GM19324 (cell line): ENCODE results near the gene SYNE1.

Experiments
- ATAC-seq: cut with Tn5 transposase; IDR thresholded peaks from one replicate; pipeline ENCODE4 v1.9.1; 2021; ENCODE audit warnings: mild to moderate bottlenecking, moderate library complexity; ENCODE audit not compliant: unreplicated experiment, low FRiP score

Gene SYNE1

DNA sequence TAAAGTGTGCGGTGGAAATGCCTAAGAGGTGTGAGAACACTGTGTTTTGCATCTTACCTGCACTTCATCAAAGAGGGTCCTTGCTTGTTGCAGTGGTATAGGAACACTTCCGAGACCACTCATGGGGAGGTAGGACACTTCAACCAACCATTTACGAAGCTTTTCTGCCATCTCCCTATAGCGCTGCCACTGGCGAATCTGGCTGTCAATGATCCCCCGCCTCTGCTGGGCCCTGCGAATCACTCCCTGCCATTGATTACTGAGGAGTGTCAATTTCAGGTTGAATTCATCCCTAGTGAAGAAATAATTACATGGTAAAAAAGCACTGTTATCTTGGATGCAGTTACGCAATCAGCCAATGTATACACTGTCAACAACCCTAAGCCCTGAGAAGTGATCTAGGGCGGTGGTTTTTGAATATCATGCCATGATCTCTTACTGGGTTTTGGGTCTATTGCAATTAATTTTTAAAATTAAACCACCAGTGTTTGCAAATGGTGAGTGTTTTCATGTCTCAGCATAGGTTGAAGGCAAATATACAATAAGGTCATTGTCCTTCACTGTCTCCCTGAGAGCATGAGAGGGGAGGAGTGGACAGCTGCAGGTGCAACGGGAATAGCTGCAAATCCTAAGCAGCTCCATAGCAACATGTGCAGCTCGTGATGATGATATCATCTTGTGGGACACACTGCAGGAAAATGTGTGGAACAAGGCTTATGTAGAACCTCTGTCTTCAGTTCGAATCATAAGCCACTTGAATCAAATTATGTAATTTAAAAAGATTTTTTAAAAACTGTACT, 429.0 kb downstream of the SYNE1 start:
- ATAC-seq: no peak

DNA sequence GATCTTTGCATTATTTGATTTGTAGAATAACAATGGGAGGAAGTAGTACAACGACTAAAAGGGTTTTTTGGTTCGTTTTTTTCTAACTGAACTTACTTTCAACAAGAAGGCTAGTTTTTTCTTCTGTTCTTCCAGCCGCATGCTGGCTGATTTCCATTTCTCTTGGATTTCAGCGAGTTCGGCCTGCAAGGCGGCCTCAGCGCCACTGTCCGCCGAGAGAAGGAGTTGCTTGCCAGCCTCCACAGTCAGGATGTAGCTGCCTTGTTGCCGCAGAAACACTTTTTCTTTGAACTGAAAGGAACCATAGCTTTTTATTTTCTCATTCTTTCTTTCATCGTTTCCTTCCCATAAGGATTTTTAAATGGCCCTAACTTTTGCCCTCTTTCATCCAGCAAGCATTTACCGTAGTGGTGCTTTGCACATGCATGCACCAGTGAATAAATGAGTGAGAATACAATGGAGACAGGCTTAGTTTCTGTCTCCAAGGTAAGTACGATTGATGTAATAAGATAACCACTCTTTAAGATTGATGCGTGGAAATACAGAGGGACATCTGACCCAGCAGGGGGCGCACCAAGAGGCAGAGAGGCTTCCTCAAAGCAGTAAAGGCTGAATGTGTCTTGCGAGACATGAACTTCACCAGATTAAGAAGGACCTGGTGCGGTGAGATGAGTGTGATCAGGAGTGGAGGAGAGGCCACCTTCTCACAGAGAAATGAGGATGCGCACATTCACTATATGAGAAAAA, 430.9 kb downstream of the SYNE1 start:
- no peak for ATAC-seq

DNA sequence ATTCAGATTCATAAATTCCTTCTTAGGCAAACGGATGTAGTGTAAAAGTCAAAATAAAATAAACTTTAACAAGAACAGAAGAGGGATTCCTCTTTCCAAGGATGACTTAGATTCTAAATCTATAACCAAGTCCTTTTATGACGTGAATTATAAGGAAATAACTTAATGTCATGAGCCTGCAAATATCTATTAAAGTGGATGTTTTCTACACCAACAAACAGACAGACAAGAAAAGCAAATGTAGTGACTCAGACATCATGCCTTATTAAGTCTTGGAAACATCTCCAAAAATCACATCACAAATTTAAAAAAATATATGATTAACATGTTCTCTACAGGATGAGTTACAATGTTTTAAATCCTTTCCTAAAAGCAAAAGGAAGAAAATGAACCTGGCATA, 432.6 kb downstream of the SYNE1 start:
- ATAC-seq: no peak

- ATAC-seq: no peak
These were observed 436.0 kb downstream of the SYNE1 start for GRCh38 chr6:152201120-152201519.

GRCh38 chr6:152195896-152196295, 441.3 kb downstream of the SYNE1 start:
- ATAC-seq: no peak

- no peak for ATAC-seq
These were observed 447.4 kb downstream of the SYNE1 start for GRCh38 chr6:152189736-152190135.

GRCh38 chr6:152188011-152188410, 449.2 kb downstream of the SYNE1 start:
- ATAC-seq: no peak

- no peak for ATAC-seq
These were observed 450.3 kb downstream of the SYNE1 start for GRCh38 chr6:152186840-152187239.

DNA sequence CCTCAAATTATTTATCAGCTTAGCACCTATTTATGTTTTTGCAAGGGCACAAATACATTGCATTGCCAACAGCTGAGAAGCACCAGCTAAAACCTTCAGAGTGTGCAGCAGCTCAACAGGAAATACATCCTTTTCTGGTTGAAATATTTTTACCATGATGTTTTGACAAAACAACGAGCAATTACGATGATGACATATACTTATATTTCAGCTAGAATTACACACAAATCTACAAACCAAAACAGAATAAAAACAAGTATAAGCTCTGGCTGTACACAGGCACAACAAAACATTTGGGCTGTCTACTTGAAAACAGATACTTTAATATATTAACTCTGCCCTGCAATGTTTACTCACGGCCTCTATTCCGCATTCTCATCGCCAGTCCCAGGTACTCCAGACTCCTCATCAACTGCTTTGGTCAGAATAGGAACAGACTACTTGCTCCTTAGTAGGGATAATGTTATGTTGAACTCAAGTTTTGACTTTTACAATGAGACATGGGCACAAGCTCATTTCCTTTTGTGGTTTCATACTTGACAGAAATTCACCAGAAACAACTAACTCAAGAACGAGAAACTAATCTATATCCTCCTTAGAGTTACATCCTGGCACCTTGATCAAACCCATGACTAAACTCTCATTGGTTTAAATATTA, 452.1 kb downstream of the SYNE1 start:
- ATAC-seq: peak; percentile 68

GRCh38 chr6:152184573-152184916, 452.6 kb downstream of the SYNE1 start:
- ATAC-seq: peak; percentile 43

GRCh38 chr6:152180601-152181000, 456.6 kb downstream of the SYNE1 start:
- ATAC-seq: no peak

- no peak for ATAC-seq
These were observed 460.9 kb downstream of the SYNE1 start for GRCh38 chr6:152176268-152176667.

GRCh38 chr6:152173957-152174356, 463.2 kb downstream of the SYNE1 start:
- ATAC-seq: no peak

DNA sequence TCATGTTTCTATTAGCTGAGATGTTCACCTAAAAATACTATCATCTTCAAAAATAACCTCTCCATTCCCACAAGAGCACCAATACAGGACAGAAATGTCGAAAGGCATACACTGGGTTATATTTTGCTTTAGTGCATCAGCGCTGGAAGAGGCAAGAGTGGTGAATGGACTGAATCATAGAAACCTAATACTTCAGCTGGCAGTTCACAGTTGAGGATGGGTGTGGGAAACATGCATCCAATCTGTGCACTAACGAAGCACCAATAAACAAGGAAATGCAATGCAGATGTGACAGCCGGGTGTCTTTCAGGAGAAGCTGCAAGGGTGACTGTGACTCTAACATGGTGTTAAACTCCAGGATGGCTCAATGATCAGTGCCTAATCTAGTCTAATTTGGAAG, 463.8 kb downstream of the SYNE1 start:
- ATAC-seq: no peak

DNA sequence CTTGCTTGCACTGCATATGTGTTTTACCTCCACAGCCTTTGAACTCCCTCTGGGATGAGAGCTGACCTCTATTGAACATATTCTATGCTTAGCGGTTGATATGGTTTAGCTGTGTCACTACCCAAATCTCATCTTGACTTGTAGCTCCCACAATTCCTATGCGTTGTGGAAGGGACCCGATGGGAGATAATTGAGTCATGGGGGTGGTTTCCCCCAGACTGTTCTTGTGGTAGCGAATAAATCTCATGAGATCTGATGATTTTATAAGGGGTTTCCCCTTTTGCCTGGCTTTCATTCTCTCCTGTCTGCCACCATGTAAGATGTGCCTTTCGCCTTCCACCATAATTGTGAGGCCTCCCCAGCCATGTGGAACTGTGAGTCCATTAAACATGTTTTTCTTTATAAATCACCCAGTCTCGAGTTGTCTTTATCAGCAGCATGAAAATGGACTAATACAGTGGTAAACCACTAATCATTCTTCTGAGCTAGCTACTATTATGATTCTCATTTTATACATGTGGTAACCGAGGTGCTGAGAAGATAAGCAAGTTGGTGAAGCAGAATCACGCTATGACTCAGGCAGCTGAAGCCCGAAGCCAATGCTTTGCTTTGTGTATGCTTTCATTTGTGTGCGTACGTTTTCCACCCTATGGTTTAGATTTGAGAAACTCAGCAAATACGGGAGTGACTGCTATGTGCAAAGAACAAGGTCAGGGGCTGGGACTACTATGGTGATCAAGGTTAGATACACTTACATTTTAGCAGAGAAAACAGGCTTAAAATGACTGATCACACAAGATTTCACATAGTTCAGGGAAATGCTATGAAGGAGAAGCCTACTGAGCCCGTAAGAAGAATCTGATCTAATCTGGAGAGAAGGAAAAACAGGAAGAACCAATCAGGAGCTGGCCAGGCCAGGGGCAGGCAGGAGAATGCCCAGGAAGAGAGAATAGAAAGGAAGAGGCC, 466.2 kb downstream of the SYNE1 start:
- peak; percentile 68 for ATAC-seq

- no peak for ATAC-seq
These were observed 466.9 kb downstream of the SYNE1 start for GRCh38 chr6:152170313-152170701.

DNA sequence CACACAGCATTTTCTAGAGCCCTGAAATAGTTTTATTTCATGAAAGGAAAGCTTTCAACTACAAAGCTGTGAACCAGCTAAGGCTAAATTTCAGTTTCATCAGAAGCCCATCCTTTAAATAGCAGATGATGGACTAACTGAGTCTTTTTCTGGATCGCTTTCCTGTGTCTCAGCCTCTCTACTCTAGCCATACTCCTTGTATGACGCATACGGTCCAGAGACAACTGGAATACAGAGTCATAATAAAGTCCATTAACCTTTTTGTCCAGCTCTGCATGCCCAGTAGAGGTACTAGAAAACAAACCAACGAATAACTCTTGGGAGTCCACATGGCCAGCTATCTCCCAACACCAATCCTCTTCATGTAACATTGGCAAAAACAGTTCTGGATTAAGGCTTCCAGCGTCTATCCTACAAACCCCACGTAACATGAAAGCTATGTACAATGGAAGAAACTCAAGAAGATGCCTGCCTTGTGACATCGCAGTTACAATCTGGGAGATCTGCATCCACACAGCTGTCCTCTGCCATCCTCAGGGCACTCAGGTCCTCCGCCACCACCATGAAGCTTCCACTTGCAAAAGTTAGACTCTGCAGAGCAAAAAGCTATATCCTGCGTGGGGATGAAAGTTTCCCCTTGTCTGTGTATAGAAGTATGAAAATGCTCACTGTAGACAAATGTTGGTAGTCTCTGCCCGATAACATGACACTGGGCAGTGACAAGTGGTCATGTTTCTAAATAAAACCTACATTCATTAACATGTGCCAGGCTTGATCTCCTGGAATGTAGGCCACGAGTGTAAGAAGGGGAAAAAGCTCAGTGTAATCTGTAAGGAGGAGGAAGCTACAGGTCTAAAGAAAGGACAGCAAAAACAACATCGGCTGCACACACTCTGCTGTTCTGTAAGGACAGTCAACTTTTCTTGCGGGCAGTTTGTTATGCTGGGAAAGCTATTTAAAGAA, 469.2 kb downstream of the SYNE1 start:
- ATAC-seq: no peak

- no peak for ATAC-seq
These were observed 470.3 kb downstream of the SYNE1 start for GRCh38 chr6:152166897-152167296.

DNA sequence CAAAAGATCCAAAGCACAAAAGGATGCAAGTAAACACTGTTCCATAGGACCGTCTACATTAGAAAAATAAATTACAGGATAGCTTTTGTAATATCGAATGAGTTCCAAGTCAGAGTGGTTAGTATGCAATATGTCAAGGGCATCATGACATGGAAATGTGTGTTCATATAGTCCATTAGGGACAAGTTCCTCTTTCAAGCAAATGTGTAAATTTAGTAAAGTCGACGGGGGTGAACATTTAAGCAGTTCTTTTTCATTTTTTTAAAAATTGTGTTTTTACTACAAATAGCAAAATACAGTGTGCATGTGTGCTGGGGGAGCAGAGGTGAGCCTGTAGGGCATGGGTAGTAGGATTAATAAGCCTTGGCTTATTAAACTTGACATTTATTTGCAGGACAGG, 470.7 kb downstream of the SYNE1 start:
- no peak for ATAC-seq
